Ishikawa (cell line): ENCODE data around the gene EVPL.
A peak's percentile ranks its signal among the peaks of the same experiment; 100 is the strongest.

Experiments used
- CEBPB ChIP-seq: IDR thresholded peaks from 2 replicates; pipeline ENCODE4 v1.6.1; 2012
- CREB1 ChIP-seq: IDR thresholded peaks from 2 replicates; pipeline ENCODE4 v1.6.1; 2012; ENCODE audit warnings: low read depth
- EGR1 ChIP-seq: IDR thresholded peaks from 2 replicates; pipeline ENCODE4 v1.6.1; 2012
- EP300 ChIP-seq: IDR thresholded peaks from 2 replicates; pipeline ENCODE4 v1.6.1; 2012; ENCODE audit warnings: borderline replicate concordance
- FOXM1 ChIP-seq: IDR thresholded peaks from 2 replicates; pipeline ENCODE4 v1.6.1; 2012; ENCODE audit warnings: low read depth, borderline replicate concordance
- MAX ChIP-seq: IDR thresholded peaks from 2 replicates; pipeline ENCODE4 v1.6.1; 2012
- NFIC ChIP-seq: IDR thresholded peaks from 2 replicates; pipeline ENCODE4 v1.6.1; 2012
- RAD21 ChIP-seq: IDR thresholded peaks from 2 replicates; pipeline ENCODE4 v1.6.1; 2012; ENCODE audit warnings: low read depth
- REST ChIP-seq: IDR thresholded peaks from 2 replicates; pipeline ENCODE4 v1.6.1; 2012; ENCODE audit warnings: low read depth, mild to moderate bottlenecking
- TAF1 ChIP-seq: IDR thresholded peaks from 2 replicates; pipeline ENCODE4 v1.6.1; 2012; ENCODE audit warnings: low read depth, mild to moderate bottlenecking
- TCF12 ChIP-seq: IDR thresholded peaks from 2 replicates; pipeline ENCODE4 v1.6.1; 2012; ENCODE audit warnings: low read depth
- TEAD4 ChIP-seq: IDR thresholded peaks from 2 replicates; pipeline ENCODE4 v1.6.1; 2012
- USF1 ChIP-seq: IDR thresholded peaks from 2 replicates; pipeline ENCODE4 v1.6.1; 2012
- YY1 ChIP-seq: IDR thresholded peaks from 2 replicates; pipeline ENCODE4 v1.6.1; 2012; ENCODE audit warnings: low read depth
- ZBTB7A ChIP-seq: IDR thresholded peaks from 2 replicates; pipeline ENCODE4 v1.6.1; 2012; ENCODE audit warnings: low read depth

Gene EVPL

GRCh38 chr17:76032073-76032779 is 5.1 kb upstream of the EVPL start:
- no peak for TF ChIP-seq ZBTB7A
- TF ChIP-seq MAX, result 0 out of 2 replicates have a peak, but pooled peaks have one; percentile 18

GRCh38 chr17:76026714-76027158 is 370 bp downstream of the EVPL start:
- TF ChIP-seq TAF1 (no peak), CEBPB (no peak), YY1 (no peak), REST (no peak), NFIC (no peak), MAX (no peak), ZBTB7A (no peak), RAD21 (no peak), EGR1 (no peak), FOXM1 (no peak), EP300 (no peak), TEAD4 (no peak), USF1 (no peak), CREB1 (no peak), TCF12 (no peak)

- TF ChIP-seq CREB1 (no peak), REST (no peak), EGR1 (no peak), USF1 (no peak), TCF12 (no peak), TEAD4 (no peak), TAF1 (no peak), YY1 (no peak), CEBPB (no peak), FOXM1 (no peak), ZBTB7A (no peak), NFIC (no peak), RAD21 (no peak), MAX (no peak)
Observed at GRCh38 chr17:76025294-76025693, 1.8 kb downstream of the EVPL start.

- no peak for TF ChIP-seq YY1
Observed at GRCh38 chr17:76024353-76024752, 2.8 kb downstream of the EVPL start.

- TF ChIP-seq TEAD4, result no peak
- TF ChIP-seq TCF12, result no peak
- TF ChIP-seq TAF1, result no peak
- no peak for TF ChIP-seq CEBPB
Observed at GRCh38 chr17:76023900-76024237, 3.2 kb downstream of the EVPL start.

- TF ChIP-seq USF1 (no peak), CREB1 (no peak), FOXM1 (no peak), EGR1 (no peak), TAF1 (no peak), YY1 (no peak), REST (no peak), TCF12 (no peak), EP300 (no peak), CEBPB (no peak), RAD21 (no peak), NFIC (no peak)
Observed at GRCh38 chr17:76022973-76023899, 3.9 kb downstream of the EVPL start.
